Measurements from ENCODE around the gene RSAD1.

Gene RSAD1

DNA sequence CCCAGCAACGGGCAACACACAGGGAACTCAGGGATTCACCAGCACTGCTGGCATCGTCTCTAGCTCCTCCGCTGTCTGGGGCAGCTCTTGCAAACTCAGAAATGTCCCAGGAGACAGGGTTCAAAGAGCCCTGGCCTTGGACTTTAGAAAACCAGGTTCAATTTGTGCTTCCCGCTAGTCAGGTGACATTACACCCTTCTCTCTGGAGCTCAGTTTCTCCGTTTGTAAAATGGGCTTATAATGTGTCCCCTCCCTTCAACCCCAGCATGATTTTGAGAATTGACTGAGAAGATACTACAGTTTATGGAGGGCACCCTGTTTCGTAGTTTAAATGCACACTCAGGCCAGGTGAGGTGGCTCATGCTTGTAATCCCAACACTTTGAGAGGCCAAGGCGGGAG is 27.6 kb downstream of the RSAD1 start:
- no peak overlapping the region for H3K27ac ChIP-seq (ENCODE audit: extremely low read depth, low read depth, low read length)
- TF ChIP-seq ZNF138 (tag by site-specific recombination; IDR thresholded peaks at IDR 0.05; ENCODE audit: borderline replicate concordance) (no peak), SP3 (tag by site-specific recombination; IDR thresholded peaks at IDR 0.05) (no peak), ZNF133 (tag by site-specific recombination; IDR thresholded peaks at IDR 0.05) (no peak), ZFP41 (tag by site-specific recombination; IDR thresholded peaks at IDR 0.05; ENCODE audit: borderline replicate concordance) (no peak), ZNF423 (tag by site-specific recombination; IDR thresholded peaks at IDR 0.05) (no peak)
- TF ChIP-seq, protein P1, sequence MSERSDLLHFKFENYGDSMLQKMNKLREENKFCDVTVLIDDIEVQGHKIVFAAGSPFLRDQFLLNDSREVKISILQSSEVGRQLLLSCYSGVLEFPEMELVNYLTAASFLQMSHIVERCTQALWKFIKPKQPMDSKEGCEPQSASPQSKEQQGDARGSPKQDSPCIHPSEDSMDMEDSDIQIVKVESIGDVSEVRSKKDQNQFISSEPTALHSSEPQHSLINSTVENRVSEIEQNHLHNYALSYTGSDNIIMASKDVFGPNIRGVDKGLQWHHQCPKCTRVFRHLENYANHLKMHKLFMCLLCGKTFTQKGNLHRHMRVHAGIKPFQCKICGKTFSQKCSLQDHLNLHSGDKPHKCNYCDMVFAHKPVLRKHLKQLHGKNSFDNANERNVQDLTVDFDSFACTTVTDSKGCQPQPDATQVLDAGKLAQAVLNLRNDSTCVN (tag by site-specific recombination; optimal IDR thresholded peaks at IDR 0.05) = no peak
- TF ChIP-seq, protein P2, sequence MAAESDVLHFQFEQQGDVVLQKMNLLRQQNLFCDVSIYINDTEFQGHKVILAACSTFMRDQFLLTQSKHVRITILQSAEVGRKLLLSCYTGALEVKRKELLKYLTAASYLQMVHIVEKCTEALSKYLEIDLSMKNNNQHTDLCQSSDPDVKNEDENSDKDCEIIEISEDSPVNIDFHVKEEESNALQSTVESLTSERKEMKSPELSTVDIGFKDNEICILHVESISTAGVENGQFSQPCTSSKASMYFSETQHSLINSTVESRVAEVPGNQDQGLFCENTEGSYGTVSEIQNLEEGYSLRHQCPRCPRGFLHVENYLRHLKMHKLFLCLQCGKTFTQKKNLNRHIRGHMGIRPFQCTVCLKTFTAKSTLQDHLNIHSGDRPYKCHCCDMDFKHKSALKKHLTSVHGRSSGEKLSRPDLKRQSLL (tag by site-specific recombination; IDR thresholded peaks at IDR 0.05) = no peak
- H3K36me3 ChIP-seq (ENCODE audit: control insufficient read depth in 2 of 2, insufficient read depth in 1 of 2, low read length in 2 of 2) = no peaks in the 10 kb centered on the region
- no peaks in the 10 kb centered on the region for H3K4me1 ChIP-seq (ENCODE audit: control insufficient read depth, insufficient read depth, low read length)
- CTCF ChIA-PET = interaction anchor here (0.6 to 1.8 kb wide), 4 partner anchors 27 to 476 kb away, joined by 3 to 6 read pairs (median 4); no protein-coding TSS in a partner anchor
- no peaks in the 10 kb centered on the region for H3K9me3 ChIP-seq (ENCODE audit: control insufficient read depth, insufficient read depth, low read depth, low read length)
- POLR2A ChIA-PET = interaction anchor here (1.1 kb wide), 1 partner anchor 13 kb away, joined by 3 read pairs; no protein-coding TSS in a partner anchor
- no peak overlapping the region for H3K4me3 ChIP-seq (ENCODE audit: low read depth, low read length)

GRCh38 chr17:50507871-50508572 is 29.4 kb downstream of the RSAD1 start, which contains the start of gene MYCBPAP:
Gene MYCBPAP (plus strand): TSS chr17:50508439. CDS start chr17:50508675, 236 bp downstream.
- H3K9me3 ChIP-seq (ENCODE audit: control insufficient read depth, insufficient read depth, low read depth, low read length) = no peaks in the 10 kb centered on the region
- ChIA-PET CTCF (interaction anchor here (0.9 to 1.0 kb wide), 2 partner anchors 14 to 24 kb away, joined by 3 read pairs; no protein-coding TSS in a partner anchor), POLR2A (no interaction called here)
- no peak within 1 kb of the TSS for H3K27ac ChIP-seq (ENCODE audit: extremely low read depth, low read depth, low read length)
- TF ChIP-seq ZSCAN30 (tag by site-specific recombination; IDR thresholded peaks at IDR 0.05) (no peak), ZNF350 (tag by site-specific recombination; IDR thresholded peaks at IDR 0.05) (no peak), ZBTB17 (tag by site-specific recombination; IDR thresholded peaks at IDR 0.05) (no peak), OSR2 (tag by site-specific recombination; IDR thresholded peaks at IDR 0.05) (no peak), ZNF211 (tag by site-specific recombination; IDR thresholded peaks at IDR 0.05; ENCODE audit: low read depth) (no peak), ZNF529 (tag by site-specific recombination; IDR thresholded peaks at IDR 0.05; ENCODE audit: insufficient replicate concordance) (no peak), ZNF792 (tag by site-specific recombination; IDR thresholded peaks at IDR 0.05) (no peak), IKZF3 (tag by site-specific recombination; IDR thresholded peaks at IDR 0.05) (no peak), ZNF580 (tag by site-specific recombination; IDR thresholded peaks at IDR 0.05) (no peak), ZNF362 (tag by site-specific recombination; IDR thresholded peaks at IDR 0.05) (no peak), ZNF626 (tag by site-specific recombination; IDR thresholded peaks at IDR 0.05) (no peak), ZNF121 (tag by site-specific recombination; IDR thresholded peaks at IDR 0.05) (no peak), ZFHX2 (tag by site-specific recombination; conservative IDR thresholded peaks at IDR 0.05) (no peak), ZNF571 (tag by site-specific recombination; IDR thresholded peaks at IDR 0.05) (no peak), ZFP3 (tag by site-specific recombination; IDR thresholded peaks at IDR 0.05; ENCODE audit: low read depth) (no peak)
- TF ChIP-seq, protein P3, sequence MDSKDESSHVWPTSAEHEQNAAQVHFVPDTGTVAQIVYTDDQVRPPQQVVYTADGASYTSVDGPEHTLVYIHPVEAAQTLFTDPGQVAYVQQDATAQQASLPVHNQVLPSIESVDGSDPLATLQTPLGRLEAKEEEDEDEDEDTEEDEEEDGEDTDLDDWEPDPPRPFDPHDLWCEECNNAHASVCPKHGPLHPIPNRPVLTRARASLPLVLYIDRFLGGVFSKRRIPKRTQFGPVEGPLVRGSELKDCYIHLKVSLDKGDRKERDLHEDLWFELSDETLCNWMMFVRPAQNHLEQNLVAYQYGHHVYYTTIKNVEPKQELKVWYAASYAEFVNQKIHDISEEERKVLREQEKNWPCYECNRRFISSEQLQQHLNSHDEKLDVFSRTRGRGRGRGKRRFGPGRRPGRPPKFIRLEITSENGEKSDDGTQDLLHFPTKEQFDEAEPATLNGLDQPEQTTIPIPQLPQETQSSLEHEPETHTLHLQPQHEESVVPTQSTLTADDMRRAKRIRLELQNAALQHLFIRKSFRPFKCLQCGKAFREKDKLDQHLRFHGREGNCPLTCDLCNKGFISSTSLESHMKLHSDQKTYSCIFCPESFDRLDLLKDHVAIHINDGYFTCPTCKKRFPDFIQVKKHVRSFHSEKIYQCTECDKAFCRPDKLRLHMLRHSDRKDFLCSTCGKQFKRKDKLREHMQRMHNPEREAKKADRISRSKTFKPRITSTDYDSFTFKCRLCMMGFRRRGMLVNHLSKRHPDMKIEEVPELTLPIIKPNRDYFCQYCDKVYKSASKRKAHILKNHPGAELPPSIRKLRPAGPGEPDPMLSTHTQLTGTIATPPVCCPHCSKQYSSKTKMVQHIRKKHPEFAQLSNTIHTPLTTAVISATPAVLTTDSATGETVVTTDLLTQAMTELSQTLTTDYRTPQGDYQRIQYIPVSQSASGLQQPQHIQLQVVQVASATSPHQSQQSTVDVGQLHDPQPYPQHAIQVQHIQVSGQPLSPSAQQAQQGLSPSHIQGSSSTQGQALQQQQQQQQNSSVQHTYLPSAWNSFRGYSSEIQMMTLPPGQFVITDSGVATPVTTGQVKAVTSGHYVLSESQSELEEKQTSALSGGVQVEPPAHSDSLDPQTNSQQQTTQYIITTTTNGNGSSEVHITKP (tag by site-specific recombination; IDR thresholded peaks at IDR 0.05) = no peak
- no peaks in the 10 kb centered on the region for H3K36me3 ChIP-seq (ENCODE audit: control insufficient read depth in 2 of 2, insufficient read depth in 1 of 2, low read length in 2 of 2)
- no peaks in the 10 kb centered on the region for H3K4me1 ChIP-seq (ENCODE audit: control insufficient read depth, insufficient read depth, low read length)
- H3K4me3 ChIP-seq (ENCODE audit: low read depth, low read length) = no peak within 1 kb of the TSS; the same call in 1 of the 2 replicates
